DMS79 (cell line): Measurements from ENCODE around the gene METTL5.
A peak's percentile ranks its signal among the peaks of the same experiment; 100 is the strongest.
"Not testable (repeated sequence)": the region's sequence is repeated elsewhere in the genome, so short reads cannot be mapped to it uniquely, and the experiment has no call there.

ENCODE experiments used
- DNase-seq: peaks from one replicate; lab custom pipeline; 2025; lab: John Stamatoyannopoulos, UW

Gene METTL5

GRCh38 chr2:169828141-169828811, 3.6 kb upstream of the METTL5 start:
- peak; percentile 17 for DNase-seq

- DNase-seq, result peak; percentile 69
These were observed 2.8 kb upstream of the METTL5 start, which contains the start of gene UBR3 for GRCh38 chr2:169827272-169828140. TSS of gene UBR3 (plus strand) at chr2:169827454. CDS start at chr2:169827508, 54 bp downstream.

GRCh38 chr2:169823996-169824372, 721 bp downstream of the METTL5 start:
- DNase-seq, result no peak

GRCh38 chr2:169822785-169823392, 1.8 kb downstream of the METTL5 start:
- DNase-seq, result no peak

GRCh38 chr2:169822036-169822435, 2.7 kb downstream of the METTL5 start:
- no peak for DNase-seq

- not testable (repeated sequence) for DNase-seq
These were observed 4.6 kb downstream of the METTL5 start for GRCh38 chr2:169820101-169820500.

- DNase-seq, result no peak
These were observed 5.6 kb downstream of the METTL5 start for GRCh38 chr2:169819106-169819505.

- no peak for DNase-seq
These were observed 6.5 kb downstream of the METTL5 start for GRCh38 chr2:169818241-169818640.

- not testable (repeated sequence) for DNase-seq
These were observed 7.3 kb downstream of the METTL5 start for GRCh38 chr2:169817369-169817768.

GRCh38 chr2:169816961-169817360, 7.7 kb downstream of the METTL5 start:
- DNase-seq, result not testable (repeated sequence)

- DNase-seq, result no peak
These were observed 8.9 kb downstream of the METTL5 start for GRCh38 chr2:169815849-169816248.

GRCh38 chr2:169808221-169808620, 16.5 kb downstream of the METTL5 start:
- no peak for DNase-seq

GRCh38 chr2:169806586-169806985, 18.1 kb downstream of the METTL5 start:
- DNase-seq, result no peak

- DNase-seq, result no peak
These were observed 21.2 kb downstream of the METTL5 start for GRCh38 chr2:169803480-169803879.

- DNase-seq, result peak; percentile 86
These were observed 25.8 kb downstream of the METTL5 start, which contains the start of gene SSB for GRCh38 chr2:169798718-169799592. TSS of gene SSB (plus strand) at chr2:169798871. CDS start at chr2:169800961, 2,090 bp downstream.

- no peak for DNase-seq
These were observed 26.3 kb downstream of the METTL5 start for GRCh38 chr2:169798397-169798717.

GRCh38 chr2:169797601-169798000, 27.1 kb downstream of the METTL5 start:
- no peak for DNase-seq

- no peak for DNase-seq
These were observed 28.3 kb downstream of the METTL5 start for GRCh38 chr2:169796441-169796840.

GRCh38 chr2:169795181-169795580, 29.5 kb downstream of the METTL5 start:
- DNase-seq, result no peak

- DNase-seq, result no peak
These were observed 34.1 kb downstream of the METTL5 start for GRCh38 chr2:169790581-169790980.

- no peak for DNase-seq
These were observed 42.2 kb downstream of the METTL5 start for GRCh38 chr2:169782513-169782912.
